NCI-H345 (cell line): Measurements from ENCODE around the gene SDF4.
"Not testable (repeated sequence)": the region's sequence is repeated elsewhere in the genome, so short reads cannot be mapped to it uniquely, and the experiment has no call there.

Experiments used
- DNase-seq: peaks from one replicate; lab custom pipeline; 2025; lab: John Stamatoyannopoulos, UW

SDF4 gene

DNA sequence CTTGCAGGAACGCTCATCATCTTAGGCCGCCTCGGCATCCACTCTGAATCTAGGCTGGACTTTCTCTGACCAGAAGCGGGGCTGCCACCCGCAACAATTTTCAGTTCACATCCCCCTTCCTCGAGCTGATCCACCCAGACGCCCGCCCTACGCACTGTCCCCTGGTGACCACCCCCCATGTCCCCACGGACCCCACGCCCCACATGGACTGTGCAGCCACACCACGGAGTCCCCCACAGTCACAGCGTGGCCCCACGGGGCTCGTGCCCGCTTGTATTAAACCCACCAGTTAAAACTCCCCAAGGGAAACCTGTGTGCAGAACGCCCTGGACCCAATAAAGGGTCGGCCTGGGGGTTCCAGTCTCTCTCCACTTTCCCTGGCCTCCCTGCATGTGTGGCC, 27.7 kb upstream of the SDF4 start:
- no peak for DNase-seq

DNA sequence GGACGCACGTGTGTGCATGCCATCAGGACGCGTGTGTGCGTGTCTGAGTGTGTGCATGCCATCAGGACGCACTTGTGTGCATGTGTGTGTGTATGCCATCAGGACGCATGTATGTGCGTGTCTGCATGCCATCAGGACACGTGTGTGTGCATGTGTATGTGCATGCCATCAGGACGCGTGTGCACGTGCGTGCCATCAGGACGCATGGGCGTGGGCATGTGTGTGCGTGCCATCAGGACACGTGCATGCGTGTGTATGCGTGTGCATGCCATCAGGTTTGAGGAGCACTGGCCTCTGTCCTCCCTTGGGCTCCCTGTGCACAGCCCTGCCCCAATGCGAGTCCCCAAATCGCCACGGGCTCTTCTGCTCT, 27.3 kb upstream of the SDF4 start:
- no peak for DNase-seq

DNA sequence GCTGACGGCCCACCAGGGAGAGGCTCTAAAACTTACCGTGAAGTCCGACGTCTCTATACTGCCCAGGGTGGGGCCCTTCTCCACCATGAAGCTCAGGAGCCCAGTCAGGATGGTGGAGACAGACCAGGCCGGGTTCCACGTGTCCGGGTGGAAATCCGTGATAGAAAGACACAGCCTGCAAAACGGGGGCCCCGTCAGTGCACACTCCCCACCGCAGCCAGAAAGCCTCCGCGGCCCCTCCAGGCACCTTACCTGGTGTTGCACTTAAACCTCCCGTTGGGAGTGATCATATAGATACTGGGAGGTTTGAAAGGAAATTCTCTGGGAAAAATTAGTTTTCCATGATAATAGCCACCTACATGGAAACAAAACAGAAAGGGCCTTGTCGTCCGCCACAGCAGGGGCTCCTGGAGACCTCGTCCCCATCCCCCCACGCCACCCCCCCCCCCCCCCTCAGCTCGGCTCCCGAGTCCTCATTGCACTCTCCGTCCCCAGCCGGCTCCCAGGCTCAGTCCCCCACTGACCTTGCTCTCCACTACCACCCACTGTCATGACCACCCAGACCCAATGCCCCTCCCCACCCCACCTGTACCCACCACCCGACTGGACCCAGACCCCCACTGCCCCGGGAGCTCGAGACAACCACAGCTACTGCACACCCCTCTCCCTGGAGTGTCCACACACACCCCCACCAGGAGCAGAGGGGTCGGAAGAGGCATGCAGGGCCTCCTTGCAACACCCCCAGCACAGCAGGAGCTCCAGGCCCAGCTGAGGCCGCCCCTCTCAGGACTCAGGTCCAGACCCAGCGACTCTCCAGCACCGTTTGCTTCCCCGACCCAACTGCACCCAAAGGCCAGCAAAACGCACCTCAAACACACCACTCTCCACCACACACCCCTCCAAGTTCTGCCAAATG, 25.4 kb upstream of the SDF4 start:
- no peak for DNase-seq

DNA sequence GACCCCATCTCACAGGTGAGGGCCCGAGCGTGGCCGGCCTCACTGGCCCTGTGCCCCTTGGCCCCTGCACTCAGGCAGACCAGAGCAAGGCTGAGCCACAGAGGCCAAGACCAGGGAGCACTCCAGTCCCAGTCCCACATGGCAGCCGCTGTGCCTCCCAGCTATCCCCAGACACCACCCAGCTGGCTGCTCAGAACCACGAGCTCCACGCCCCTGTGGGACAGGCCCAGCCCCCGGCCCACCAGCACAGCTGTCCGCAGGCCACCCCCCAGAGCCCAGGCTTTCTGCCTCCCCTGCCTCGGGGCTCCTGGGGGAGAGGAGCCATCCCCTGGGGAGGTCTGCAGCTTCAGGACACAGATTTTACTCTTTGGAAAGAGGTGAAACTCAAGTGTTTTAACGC, 23.8 kb upstream of the SDF4 start:
- no peak for DNase-seq

DNA sequence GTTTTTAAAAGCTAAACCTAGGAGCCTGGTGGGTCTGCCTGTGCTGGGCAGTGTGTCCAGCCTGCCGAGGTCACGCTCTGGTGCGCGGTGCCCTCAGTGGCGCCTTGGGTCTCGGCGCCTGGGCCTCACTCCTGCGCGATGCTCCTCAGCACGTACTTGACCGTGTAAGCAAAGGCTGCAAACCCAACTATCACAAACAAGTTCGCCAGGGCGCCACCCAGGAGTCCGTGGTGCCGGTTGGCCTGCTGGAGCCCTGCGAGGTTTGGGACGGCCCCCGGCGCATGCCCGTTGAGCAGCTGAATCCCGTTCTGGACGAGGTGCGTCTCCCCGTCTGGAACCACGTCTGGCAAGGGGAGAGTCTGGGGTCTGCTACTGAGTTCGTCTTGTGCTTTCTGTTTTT, 23.3 kb upstream of the SDF4 start:
- DNase-seq: no peak

DNA sequence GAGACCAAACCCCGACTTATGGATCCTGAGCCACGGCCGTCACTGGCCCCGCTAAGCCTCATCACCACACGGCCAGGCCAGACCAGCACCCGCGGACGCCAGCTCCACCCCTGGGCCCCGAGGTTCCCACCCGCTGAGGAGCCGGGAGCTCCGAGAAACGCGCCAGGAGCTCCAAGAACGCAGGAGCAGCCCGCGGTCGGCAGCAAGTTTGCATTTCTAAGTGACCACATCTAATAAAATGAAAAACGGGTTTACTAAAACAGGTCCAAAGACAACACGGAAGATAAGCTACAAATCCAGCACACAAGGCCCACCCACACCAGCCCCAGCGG, 22.8 kb upstream of the SDF4 start:
- DNase-seq: no peak

DNA sequence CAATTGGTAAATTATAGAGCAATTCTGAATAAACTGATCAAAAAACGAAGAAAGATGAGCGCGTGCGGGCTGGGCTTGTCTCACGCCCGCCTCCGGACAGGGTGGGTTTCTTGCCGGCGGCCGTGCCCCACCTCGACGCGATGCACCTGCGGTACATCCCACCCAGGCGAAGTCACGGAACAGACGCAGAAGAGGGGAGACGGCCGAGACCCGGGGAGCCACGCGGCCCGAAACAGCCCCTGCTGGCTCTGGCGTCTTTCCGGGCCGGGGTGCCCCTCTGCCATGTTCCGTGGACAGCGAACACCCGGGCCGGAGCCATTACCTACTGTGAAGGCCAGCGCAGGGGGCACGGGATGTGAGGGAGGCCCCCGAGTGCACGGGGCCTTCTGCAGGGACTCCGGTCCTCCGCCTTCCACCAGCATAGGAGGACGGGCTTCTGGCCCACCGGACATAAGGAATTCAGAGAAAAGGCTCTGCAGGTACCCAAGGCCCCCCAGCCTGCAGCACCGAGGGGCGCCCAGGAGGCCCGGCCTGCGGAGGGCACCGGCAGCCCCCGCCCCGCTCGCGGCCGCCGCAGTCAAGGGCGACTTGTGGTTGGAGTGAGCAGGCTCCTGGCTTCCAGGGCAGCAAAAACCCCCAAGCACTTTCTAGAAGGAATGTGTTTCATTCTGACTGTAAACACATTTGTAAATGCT, 22.3 kb upstream of the SDF4 start:
- no peak for DNase-seq

DNA sequence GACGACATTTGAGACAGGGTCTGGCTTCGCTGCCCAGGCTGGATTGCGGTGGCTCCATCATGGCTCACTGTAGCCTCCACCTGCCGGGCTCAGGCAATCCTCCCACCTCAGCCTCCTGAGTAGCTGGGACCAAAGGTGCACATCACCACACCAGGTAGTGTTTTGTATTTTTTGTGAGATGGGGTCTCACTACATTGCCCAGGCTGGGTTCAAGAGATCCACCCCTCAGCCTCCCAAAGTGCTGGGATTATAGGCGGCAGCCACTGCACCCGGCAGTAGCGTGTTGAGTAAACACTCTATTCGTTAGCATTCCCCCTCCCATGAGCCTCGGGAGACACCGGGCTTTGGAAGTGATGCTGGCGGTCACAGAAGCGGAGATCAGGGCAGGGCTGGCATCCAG, 21.5 kb upstream of the SDF4 start:
- no peak for DNase-seq

DNA sequence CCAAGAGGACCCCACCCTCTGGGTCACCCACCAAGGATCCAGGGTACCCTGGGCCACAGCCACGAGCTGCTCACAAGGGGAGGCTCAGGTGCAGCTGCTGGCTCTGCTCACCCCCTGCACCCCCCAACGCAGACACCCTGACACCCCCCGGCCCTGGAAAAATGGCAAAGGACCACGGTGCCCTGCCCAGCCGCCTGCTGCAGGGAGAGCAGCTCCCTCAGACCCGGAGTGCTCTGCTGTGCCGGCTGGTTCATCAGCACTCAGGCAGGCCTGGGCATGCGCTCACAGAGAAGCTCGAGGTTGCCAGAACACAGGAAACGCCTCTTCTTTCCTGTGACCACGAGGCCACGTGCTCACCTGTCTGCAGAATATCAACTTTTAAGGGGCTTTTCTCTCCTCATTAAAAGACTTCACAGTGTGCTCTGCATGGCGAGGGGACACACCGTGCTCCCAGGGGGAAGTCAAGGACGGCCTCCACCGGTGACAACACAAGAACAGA, 19.0 kb upstream of the SDF4 start:
- peak; percentile 57 for DNase-seq

DNA sequence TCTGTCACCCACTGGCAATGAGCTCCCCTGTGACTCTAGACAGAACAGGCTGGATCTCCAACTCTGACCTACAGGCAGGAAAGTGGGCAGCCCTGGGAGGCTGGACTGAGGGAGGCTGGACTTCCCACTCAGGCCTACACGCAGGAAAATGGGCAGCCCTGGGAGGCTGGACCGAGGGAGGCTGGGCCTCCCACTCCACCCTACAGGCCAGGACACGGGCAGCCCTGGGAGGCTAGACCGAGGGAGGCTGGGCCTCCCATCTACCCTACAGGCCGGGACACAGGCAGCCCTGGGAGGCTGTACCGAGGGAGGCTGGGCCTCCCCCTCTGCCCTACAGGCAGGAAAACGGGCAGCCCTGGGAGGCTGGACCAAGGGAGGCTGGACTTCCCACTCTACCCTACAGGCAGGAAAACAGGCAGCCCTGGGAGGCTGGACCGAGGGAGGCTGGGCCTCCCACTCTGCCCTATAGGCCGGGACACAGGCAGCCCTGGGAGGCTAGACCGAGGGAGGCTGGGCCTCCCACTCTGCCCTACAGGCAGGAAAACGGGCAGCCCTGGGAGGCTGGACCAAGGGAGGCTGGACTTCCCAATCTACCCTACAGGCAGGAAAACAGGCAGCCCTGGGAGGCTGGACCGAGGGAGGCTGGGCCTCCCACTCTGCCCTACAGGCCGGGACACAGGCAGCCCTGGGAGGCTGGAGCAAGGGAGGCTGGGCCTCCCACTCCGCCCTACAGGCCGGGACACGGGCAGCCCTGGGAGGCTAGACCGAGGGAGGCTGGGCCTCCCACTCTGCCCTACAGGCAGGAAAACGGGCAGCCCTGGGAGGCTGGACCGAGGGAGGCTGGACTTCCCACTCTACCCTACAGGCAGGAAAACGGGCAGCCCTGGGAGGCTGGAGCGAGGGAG, 16.5 kb upstream of the SDF4 start:
- not testable (repeated sequence) for DNase-seq

DNA sequence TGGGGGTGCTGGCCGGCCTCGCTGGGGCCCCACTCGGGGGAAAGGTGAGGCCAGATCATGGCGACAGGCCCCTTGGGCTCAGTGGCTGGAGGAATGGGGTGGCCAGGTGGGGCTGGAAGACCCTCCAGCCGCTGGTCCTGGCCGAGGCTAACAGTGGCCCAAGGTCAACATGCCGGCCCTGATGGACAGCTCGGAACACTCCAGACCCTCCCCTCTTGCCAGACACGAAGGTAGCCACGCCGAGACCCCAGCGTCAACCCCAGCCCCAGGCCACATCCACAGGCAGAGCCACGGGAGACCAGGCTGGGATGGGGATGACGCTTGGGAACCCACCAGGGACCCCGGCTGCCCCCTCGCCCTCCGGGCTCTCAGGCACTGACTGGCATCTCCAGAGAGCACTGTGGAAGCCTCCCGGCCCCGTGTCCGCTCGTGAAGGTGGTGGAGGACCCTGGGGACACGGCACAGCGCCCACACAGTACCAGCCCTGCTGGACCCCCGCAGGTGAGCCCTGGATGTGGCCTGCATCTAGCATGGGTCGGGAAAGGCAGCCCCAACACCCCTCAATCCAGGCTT, 15.6 kb upstream of the SDF4 start:
- no peak for DNase-seq

DNA sequence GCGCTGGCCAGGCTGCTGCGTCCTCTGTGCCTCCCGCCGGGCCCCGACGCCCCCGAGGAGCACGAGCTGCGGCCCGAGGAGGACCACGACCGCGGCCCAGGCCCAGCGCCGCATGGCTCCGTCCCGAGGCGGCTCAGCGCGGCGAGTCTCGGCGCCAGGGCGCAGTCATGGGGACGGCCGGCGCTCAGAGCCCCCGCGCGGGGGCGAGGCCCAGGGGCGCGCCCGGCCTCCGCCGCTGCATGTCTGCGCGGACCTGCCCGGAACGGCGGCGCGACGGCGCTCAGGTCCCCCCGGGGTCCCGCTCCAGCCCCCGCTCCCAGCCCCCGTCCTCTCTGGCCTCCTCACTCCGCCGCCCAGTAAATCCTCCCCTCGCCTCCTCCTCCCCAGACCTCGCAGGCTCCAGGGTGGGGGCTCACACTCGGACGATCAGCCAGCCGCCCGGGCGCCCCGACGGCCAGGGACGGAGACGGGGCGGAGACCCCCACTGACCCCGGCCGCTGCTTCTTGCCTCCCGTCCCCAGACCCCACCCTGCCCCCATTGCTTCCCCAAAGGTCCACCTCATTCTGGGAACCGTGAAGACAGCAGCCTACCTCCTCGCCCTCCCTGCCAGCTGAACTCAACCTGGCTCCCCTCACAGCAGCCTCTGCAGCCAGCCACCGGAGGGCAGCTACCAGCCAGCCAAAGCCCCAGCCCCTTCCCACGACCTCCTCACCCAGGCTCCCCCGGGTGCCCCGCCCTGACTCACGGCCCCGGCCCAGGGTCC, 15.0 kb upstream of the SDF4 start, which contains the start of gene C1QTNF12:
Gene C1QTNF12 (minus strand): TSS at position 146 of the 764 bp plus-strand sequence. CDS start 32 bp downstream, at position 114.
- DNase-seq: no peak

DNA sequence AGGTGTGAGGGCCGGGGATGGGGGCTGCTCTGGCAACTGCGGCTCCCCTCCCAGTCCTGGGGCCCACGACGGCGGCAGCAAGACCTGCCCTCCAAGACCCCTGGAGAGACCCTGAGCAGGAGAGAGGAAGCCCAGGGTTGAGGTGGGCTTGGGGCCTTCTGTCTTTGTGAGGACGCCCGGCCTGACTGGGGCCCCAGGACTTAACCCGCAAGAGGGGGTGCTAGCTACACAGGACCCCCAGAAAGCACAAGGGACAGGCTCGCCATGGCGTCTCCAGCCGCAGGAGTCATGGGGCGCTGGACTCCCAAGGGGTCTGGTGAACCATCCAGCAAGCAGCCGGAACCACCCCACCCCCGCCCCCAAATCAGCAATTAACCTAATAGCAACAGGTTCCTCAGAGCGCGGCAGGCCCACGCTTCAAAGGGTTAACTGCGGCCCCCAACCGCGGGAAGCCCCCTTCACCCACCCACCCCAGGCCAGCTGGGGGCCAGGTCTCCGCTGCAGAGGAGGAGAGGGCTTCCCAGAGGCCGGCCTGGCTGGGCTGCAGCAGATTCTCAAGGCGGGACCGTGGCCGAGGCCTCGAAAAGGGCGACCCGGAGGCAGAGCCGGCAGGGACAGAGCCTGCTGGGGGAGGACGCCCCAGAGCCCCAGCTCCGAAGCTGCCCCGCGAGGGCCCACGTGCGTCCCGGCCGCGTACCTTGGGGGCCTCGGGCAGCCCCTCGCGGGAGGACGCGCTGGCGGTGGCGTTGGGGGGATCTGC, 14.2 kb upstream of the SDF4 start:
- no peak for DNase-seq

DNA sequence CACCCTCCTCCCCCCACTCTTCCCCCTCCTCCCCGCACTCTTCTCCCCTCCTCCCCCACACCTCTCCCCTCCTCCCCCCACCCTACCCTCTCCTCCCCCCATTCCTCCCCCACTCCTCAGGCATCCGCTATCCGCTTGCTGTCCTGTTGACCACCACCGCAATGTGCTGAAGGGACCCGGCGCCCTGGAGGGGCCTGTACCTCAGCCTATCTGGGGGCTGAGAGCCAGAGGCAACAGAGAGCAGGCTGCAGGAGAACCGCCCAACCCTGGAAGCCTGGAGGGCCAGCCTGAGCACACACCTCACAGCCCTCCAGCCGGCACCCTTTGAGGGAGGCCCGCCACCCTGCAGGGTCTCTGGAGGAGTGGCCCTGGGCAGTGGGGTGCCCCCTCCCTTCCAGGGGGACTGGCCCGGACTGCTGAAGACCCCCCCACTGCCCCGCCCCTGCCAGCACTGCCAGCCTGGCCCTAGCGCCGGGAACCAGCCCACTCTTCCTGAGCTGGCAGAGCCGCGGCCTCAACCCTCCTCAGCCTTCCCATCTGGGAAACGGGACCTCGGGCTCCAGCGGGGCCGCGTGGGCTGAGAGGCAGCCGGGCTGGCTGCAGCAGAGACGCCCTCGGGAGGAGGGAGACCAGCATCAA, 13.5 kb upstream of the SDF4 start:
- no peak for DNase-seq

DNA sequence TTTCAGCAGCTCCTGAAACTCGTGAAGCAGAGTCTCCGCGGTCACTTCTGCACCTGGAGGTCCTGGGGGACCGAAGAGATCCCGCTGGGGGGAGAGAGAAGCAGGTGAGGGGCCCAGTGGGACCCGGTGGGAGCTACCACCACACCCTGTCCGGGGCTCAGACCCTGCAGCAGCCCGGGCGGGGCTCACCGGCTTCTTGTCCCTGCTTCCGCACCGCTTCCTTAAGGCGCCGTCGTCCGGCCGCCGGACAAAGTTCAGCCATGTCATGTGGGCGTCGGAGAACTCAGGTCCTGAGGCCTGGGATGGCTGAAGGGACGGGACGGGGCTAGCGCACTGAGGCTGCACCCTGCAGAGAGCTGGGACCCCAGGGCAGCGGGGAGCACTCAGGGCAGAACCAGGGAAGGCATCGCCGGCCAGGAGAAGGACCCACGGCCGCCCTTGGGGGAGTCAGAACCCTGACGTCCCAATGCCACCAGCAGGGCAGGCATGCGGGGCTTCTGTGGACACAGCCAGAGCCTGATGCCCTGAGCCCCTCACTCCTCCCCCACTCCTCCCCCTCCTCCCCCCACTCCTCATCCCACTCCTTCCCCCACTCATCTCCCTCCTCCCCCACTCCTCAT, 12.5 kb upstream of the SDF4 start:
- no peak for DNase-seq

DNA sequence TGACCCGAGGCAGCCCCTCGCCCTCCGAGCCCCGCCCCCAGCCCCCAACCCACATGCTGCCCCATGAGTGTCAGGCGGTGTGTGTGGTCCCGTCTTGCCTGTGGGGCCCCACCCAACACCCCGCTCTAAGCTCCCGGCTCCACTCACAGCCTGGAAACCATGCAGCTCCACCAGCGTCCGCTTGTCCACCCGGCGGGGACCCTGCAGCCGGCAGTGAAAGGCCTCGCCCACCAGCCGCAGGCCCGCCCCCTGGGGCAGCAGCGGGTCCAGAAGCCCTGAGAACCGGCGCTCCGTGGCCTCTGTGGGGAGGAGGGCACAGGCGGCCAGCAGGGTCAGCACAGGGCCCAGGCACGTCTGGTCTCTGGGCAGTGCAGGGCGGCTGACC, 12.0 kb upstream of the SDF4 start:
- no peak for DNase-seq

DNA sequence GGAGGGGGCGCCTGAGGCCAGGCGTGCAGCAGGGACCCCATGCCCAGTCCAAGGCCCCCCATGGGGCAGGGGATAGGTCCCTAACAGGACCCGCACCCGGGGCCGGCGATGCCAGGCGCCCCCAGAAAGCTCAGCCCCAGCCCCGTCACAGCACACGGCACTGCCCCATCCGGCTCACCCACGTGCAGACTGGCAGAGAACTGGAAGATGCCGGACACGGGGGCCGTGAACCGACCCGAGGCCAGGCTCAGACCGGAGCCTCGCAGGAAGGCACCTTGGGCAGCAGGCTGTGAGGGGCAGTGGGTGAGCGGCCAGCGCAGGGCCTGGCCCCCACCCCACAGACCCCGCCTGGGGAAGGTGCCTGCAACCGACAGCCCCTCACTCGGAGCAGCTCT, 11.5 kb upstream of the SDF4 start:
- no peak for DNase-seq

DNA sequence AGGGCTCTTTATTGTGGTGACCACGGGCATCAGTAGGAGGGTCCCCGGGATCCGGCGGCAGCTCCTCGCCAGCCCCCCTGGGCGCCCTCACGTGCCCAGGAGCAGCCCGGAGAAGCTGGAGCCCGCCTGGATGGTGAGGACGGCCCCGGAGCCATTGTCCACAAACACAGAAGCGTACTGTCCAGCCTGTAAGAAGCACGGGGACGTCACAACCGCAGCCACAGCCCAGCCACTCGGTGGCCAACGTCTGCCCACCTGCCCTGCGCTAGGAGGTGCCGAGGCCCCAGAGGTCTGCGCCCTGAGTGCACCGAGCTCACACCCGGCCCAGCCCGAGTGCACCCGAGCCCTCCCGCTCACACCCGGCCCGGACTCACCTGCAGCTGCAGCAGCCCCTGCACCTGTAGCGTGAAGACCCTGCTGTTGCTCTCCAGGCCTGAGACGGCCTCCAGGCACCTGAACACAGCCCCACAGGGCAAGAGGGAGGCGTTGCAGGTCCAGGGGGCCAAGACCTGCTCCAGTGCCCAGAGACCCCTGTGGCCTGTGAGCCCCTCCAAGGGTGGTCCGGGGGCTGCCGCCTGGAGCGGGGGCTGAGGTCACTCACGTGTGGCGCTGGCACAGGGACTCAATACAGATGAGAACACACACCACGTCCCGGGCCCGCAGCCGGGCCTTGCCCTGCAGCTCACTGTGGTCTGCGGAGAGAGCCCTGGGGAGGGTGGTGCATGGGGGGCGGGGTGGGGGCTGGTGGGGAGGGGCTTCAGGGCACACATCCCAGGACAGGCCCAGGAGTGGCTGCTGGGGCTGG, 10.9 kb upstream of the SDF4 start:
- no peak for DNase-seq
